Right atrium auricular region (tissue), 2 donors: Measurements from ENCODE around the gene SRGAP3. TPM values are rescaled to one million over a fixed set of nuclear protein-coding genes. Genes with fewer than 3 reads are reported as not detected.

Experiments
- DNase-seq: peaks from one replicate; pipeline ENCODE4 v3.0.0-alpha.2; 2019; ENCODE audit warnings: low spot score
- H3K27ac ChIP-seq, 2 donors: fragments of 200-600 bp; sonication (generic); 1 replicate in 1 of 2; 2 replicates in 1 of 2; pipeline ENCODE4 v1.5.1; 2016 to 2019
- H3K27me3 ChIP-seq, 2 donors: fragments of 200-600 bp; sonication (generic); one replicate each; pipeline versions ENCODE4 v1.5.1 to v1.6.0; 2017 to 2019
- H3K36me3 ChIP-seq: fragments of 200-600 bp; sonication (generic); one replicate; pipeline ENCODE4 v1.5.1; 2016
- H3K4me1 ChIP-seq, 2 donors: fragments of 200-600 bp; sonication (generic); one replicate each; pipeline versions ENCODE4 v1.5.1 to v1.6.0; 2017 to 2019
- H3K4me3 ChIP-seq, 2 donors: fragments of 200-600 bp; sonication (generic); 1 replicate in 1 of 2; 2 replicates in 1 of 2; pipeline ENCODE4 v1.5.1; 2017 to 2019; ENCODE audit warnings: mild to moderate bottlenecking in 1 of 2, moderate library complexity in 1 of 2
- H3K9me3 ChIP-seq, 2 donors: fragments of 200-600 bp; sonication (generic); one replicate each; pipeline ENCODE4 v1.5.1; 2019
- CTCF ChIP-seq, 2 donors: fragments of 200-600 bp; sonication (generic); IDR thresholded peaks; one replicate each; pipeline ENCODE4 v1.5.1; 2019; ENCODE audit warnings: antibody characterized with exemption in 2 of 2
- total RNA-seq, 2 donors: library from RNA; depleted of rRNA; stranded (reverse); fragments of >200 nt; gene quantifications; one replicate each; pipeline ENCODE4 v1.1.0, GENCODE V29; 2016

The SRGAP3 gene
- total RNA-seq, 2 donors from 2014 or later, result 4.0 to 5.0 TPM

DNA sequence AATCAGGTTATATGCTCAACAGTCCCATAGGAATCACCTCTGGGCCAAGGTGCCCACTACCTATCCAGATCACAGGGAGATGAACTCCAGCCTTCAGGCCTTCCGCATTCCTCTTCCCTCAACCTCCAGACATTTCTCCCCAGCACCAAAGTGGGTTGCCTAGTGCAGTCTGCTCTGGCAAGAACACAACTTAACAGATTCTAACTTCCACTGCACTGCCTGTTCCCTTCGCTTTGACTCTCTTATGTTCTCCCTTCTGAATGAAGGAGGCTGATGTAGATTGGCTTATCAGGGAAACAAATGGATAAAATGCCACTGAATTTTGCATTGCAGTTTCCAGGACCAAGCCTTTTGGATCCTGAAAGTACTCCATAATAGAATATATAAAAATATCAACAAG is 106.3 kb downstream of the SRGAP3 start:
- Histone ChIP-seq H3K9me3 (no peaks in the 10 kb centered on the region), H3K27me3 (no peaks in the 10 kb centered on the region), H3K4me3 (no peak overlapping the region), H3K36me3 (no peaks in the 10 kb centered on the region), H3K4me1 (peaks cover 0 to 14% of the 10 kb centered on the region in 2 donors), H3K27ac (no peak overlapping the region)
- DNase-seq, result no peak
- TF ChIP-seq CTCF (IDR thresholded peaks at IDR 0.05), result no peak

DNA sequence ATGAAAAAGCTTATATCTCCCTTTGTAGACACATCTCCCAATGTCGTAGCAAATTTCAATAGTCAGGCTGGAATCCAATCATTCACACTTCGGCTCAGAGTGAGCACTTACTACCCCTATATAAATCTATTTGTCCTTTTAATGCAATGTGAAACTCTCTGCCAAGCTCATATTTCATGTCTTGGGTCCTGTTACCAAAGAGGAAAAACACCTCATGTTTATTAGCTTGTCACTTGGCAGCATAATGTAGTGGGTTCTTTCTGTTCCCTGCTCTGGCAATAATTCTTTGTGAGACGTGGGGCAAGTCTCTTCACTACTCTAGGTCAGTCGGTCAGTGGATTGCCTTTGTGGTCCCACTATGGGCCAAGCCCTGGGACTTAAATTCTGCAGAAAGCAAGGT is 107.1 kb downstream of the SRGAP3 start:
- Histone ChIP-seq H3K27me3 (no peaks in the 10 kb centered on the region), H3K27ac (no peak overlapping the region), H3K9me3 (no peaks in the 10 kb centered on the region), H3K4me1 (peaks cover 0 to 14% of the 10 kb centered on the region in 2 donors), H3K4me3 (no peak overlapping the region), H3K36me3 (no peaks in the 10 kb centered on the region)
- DNase-seq, result no peak
- TF ChIP-seq CTCF (IDR thresholded peaks at IDR 0.05), result no peak

DNA sequence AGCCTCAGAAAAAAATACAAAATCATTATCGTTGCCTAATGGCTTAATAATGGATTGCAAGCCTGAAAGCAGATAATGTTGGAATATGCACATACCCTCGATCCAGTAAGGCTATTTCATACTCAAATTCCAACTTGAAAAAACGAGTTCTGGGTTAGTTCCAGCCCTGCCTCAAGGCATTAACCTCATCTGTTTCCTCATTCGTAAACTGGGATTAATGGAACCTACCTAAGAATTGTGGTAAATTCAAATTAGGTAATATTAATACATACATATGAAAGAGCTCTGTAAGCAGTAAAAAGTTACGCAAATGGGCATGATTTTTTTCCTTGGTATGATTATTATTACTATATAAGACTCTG is 107.5 kb downstream of the SRGAP3 start:
- H3K36me3 ChIP-seq, result no peaks in the 10 kb centered on the region
- peaks cover 0 to 14% of the 10 kb centered on the region in 2 donors for H3K4me1 ChIP-seq
- H3K27me3 ChIP-seq, result no peaks in the 10 kb centered on the region
- no peak overlapping the region for H3K27ac ChIP-seq
- DNase-seq, result no peak
- no peaks in the 10 kb centered on the region for H3K9me3 ChIP-seq
- no peak overlapping the region for H3K4me3 ChIP-seq
- TF ChIP-seq CTCF (IDR thresholded peaks at IDR 0.05), result no peak

DNA sequence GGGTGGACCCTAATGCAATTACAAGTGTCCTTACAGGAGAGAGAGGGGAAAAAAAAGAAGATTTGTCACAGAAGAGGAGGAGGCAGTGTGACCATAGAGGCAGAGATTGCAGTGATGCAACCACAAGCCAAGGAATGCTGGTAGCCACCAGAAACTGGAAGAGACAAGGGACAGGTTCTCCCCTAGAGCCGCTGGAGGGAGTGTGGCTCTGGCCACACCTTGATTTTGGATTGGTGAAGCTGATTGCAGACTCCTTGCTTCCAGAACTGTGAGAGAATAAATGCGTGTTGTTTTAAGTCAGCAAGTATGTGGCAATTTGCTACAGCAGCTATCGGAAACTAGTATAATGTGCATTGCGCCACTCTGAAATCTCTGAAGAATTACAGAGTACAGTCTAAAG is 110.1 kb downstream of the SRGAP3 start:
- H3K36me3 ChIP-seq, result no peaks in the 10 kb centered on the region
- no peak overlapping the region for H3K27ac ChIP-seq
- no peak for TF ChIP-seq CTCF (IDR thresholded peaks at IDR 0.05)
- H3K4me1 ChIP-seq, result peaks cover 0 to 21% of the 10 kb centered on the region in 2 donors
- no peak overlapping the region for H3K4me3 ChIP-seq
- H3K27me3 ChIP-seq, result no peaks in the 10 kb centered on the region
- DNase-seq, result no peak
- no peaks in the 10 kb centered on the region for H3K9me3 ChIP-seq

DNA sequence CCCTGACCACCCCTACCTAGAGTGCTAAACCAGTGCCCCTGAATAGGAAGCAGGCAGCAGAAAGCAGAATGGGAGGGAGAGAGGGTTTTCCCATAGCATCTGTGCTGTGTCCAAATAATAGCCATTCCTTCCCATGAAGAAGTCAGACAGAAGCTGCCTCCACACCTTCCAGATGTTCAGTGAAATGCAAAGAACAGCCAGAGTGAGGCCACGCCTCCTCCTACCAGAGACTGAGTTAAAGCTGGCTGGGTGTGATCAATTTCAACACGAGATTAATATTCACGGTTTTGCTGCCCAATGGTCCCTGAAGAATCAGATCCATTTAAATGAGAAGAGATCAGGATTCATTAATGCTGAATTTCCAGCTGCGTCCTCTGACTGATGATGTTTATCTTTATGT is 111.8 kb downstream of the SRGAP3 start:
- H3K27ac ChIP-seq, result no peak overlapping the region
- TF ChIP-seq CTCF (IDR thresholded peaks at IDR 0.05), result no peak
- H3K36me3 ChIP-seq, result no peaks in the 10 kb centered on the region
- H3K4me1 ChIP-seq, result peaks cover 0 to 21% of the 10 kb centered on the region in 2 donors
- H3K27me3 ChIP-seq, result no peaks in the 10 kb centered on the region
- H3K9me3 ChIP-seq, result no peaks in the 10 kb centered on the region
- DNase-seq, result no peak
- no peak overlapping the region for H3K4me3 ChIP-seq

GRCh38 chr3:9136746-9137465 is 112.5 kb downstream of the SRGAP3 start:
- no peak for TF ChIP-seq CTCF (IDR thresholded peaks at IDR 0.05)
- H3K9me3 ChIP-seq, result no peaks in the 10 kb centered on the region
- no peak for DNase-seq
- peak overlapping the region in 1 of 2 donors; percentile 54 for H3K4me3 ChIP-seq
- no peaks in the 10 kb centered on the region for H3K27me3 ChIP-seq
- no peaks in the 10 kb centered on the region for H3K36me3 ChIP-seq
- H3K4me1 ChIP-seq, result peaks cover 0 to 17% of the 10 kb centered on the region in 2 donors
- H3K27ac ChIP-seq, result no peak overlapping the region
